GM15510 (cell line): ENCODE measurements around the gene RAMACL.

Source experiments
- POLR2A ChIP-seq: IDR thresholded peaks from 3 replicates; pipeline ENCODE4 v1.6.1; 2011; ENCODE audit warnings: borderline replicate concordance; ENCODE audit not compliant: insufficient read length; ENCODE audit errors: extremely low read depth

Gene RAMACL

GRCh38 chr6:166579237-166579850, 7.1 kb downstream of the RAMACL start:
- no peak for TF ChIP-seq POLR2A

- no peak for TF ChIP-seq POLR2A
These were observed 7.8 kb downstream of the RAMACL start for GRCh38 chr6:166578536-166579236.

- TF ChIP-seq POLR2A = no peak
These were observed 11.3 kb downstream of the RAMACL start for GRCh38 chr6:166575205-166575604.

- no peak for TF ChIP-seq POLR2A
These were observed 12.8 kb downstream of the RAMACL start for GRCh38 chr6:166573511-166574216.

- no peak for TF ChIP-seq POLR2A
These were observed 13.9 kb downstream of the RAMACL start for GRCh38 chr6:166572370-166573261.

- TF ChIP-seq POLR2A = no peak
These were observed 15.4 kb downstream of the RAMACL start for GRCh38 chr6:166570929-166571713.

GRCh38 chr6:166569206-166569605, 17.3 kb downstream of the RAMACL start:
- no peak for TF ChIP-seq POLR2A

- TF ChIP-seq POLR2A = no peak
These were observed 18.7 kb downstream of the RAMACL start for GRCh38 chr6:166567813-166568212.

GRCh38 chr6:166567107-166567506, 19.4 kb downstream of the RAMACL start:
- TF ChIP-seq POLR2A = no peak

- no peak for TF ChIP-seq POLR2A
These were observed 20.2 kb downstream of the RAMACL start for GRCh38 chr6:166566026-166567011.

- no peak for TF ChIP-seq POLR2A
These were observed 21.2 kb downstream of the RAMACL start for GRCh38 chr6:166565084-166565967.

GRCh38 chr6:166563805-166564204, 22.7 kb downstream of the RAMACL start:
- TF ChIP-seq POLR2A = no peak

- TF ChIP-seq POLR2A = no peak
These were observed 23.3 kb downstream of the RAMACL start for GRCh38 chr6:166563200-166563599.

- no peak for TF ChIP-seq POLR2A
These were observed 23.8 kb downstream of the RAMACL start for GRCh38 chr6:166562726-166563125.
